Measurements from ENCODE around the gene AASDH. TPM values are rescaled to one million over a fixed set of nuclear protein-coding genes. Genes with fewer than 3 reads are reported as not detected.

The AASDH gene
- total and polyA plus RNA-seq, 7 donors, result 2.1 to 6.9 (median 5.6) TPM

- Histone ChIP-seq H3K4me3 (no peak overlapping the region), H3K27ac (no peak overlapping the region), H3K9me3 (no peaks in the 10 kb centered on the region), H3K4me1 (no peaks in the 10 kb centered on the region), H3K27me3 (ENCODE audit: insufficient read depth in 3 of 3, low read length in 2 of 3) (no peaks in the 10 kb centered on the region), H3K36me3 (ENCODE audit: insufficient read depth in 1 of 2, low read depth in 1 of 2) (no peaks in the 10 kb centered on the region)
- no peak for ATAC-seq
- intact Hi-C loops (cut with DNase I), result loop anchor here (2.0 to 5.0 kb wide), 2 partner anchors 353 to 355 kb away; partner anchors contain the start of gene CEP135 (in 2 of the 2)
- no peak for TF ChIP-seq CTCF (IDR thresholded peaks at IDR 0.05)
- WGBS, 3 donors, result 58 to 71% (median 68%) methylated on average over 8 of the region's 8 CpGs
- no peak for DNase-seq
These were observed 85.2 kb downstream of the AASDH start for GRCh38 chr4:56301997-56302496.

GRCh38 chr4:56301181-56301996 lies 85.9 kb downstream of the AASDH start:
- ATAC-seq, result peak; percentile 74 to 91 (median 86)
- intact Hi-C loops (cut with DNase I), result loop anchor here (2.0 to 5.0 kb wide), 2 partner anchors 353 to 354 kb away; partner anchors contain the start of gene CEP135 (in 2 of the 2)

GRCh38 chr4:56298236-56298635 lies 89.1 kb downstream of the AASDH start:
- intact Hi-C loops (cut with DNase I), result no loop called here
- no peaks in the 10 kb centered on the region for H3K36me3 ChIP-seq (ENCODE audit: insufficient read depth in 1 of 2, low read depth in 1 of 2)
- TF ChIP-seq CTCF (IDR thresholded peaks at IDR 0.05), result no peak
- H3K27ac ChIP-seq, result no peak overlapping the region
- ATAC-seq, result no peak
- no peak for DNase-seq
- H3K4me1 ChIP-seq, result no peaks in the 10 kb centered on the region
- H3K27me3 ChIP-seq (ENCODE audit: insufficient read depth in 3 of 3, low read length in 2 of 3), result no peaks in the 10 kb centered on the region
- 69 to 79% (median 78%) methylated on average over 3 of the region's 3 CpGs for WGBS, 3 donors
- no peak overlapping the region for H3K4me3 ChIP-seq
- H3K9me3 ChIP-seq, result no peaks in the 10 kb centered on the region

More at GRCh38 chr4:56301181-56301996, 85.9 kb downstream of the AASDH start:
- Histone ChIP-seq H3K4me1 (no peaks in the 10 kb centered on the region), H3K9me3 (no peaks in the 10 kb centered on the region), H3K4me3 (no peak overlapping the region), H3K27me3 (ENCODE audit: insufficient read depth in 3 of 3, low read length in 2 of 3) (no peaks in the 10 kb centered on the region), H3K27ac (no peak overlapping the region), H3K36me3 (ENCODE audit: insufficient read depth in 1 of 2, low read depth in 1 of 2) (no peaks in the 10 kb centered on the region)
- 24 to 27% (median 26%) methylated on average over 10 of the region's 10 CpGs for WGBS, 3 donors
- TF ChIP-seq CTCF (IDR thresholded peaks at IDR 0.05), result peak; percentile 76
- peak in 1 of 2 donors; percentile 30 for DNase-seq

GRCh38 chr4:56297776-56298175 lies 89.5 kb downstream of the AASDH start:
- Histone ChIP-seq H3K27ac (no peak overlapping the region), H3K4me1 (no peaks in the 10 kb centered on the region), H3K4me3 (no peak overlapping the region), H3K27me3 (ENCODE audit: insufficient read depth in 3 of 3, low read length in 2 of 3) (no peaks in the 10 kb centered on the region), H3K36me3 (ENCODE audit: insufficient read depth in 1 of 2, low read depth in 1 of 2) (no peaks in the 10 kb centered on the region), H3K9me3 (no peaks in the 10 kb centered on the region)
- no peak for TF ChIP-seq CTCF (IDR thresholded peaks at IDR 0.05)
- intact Hi-C loops (cut with DNase I), result no loop called here
- ATAC-seq (no peak), DNase-seq (no peak)
- 38 to 58% (median 47%) methylated on average over 2 of the region's 2 CpGs for WGBS, 3 donors

Data from psoas muscle (tissue), 8 donors.